HEK293T (cell line): ENCODE data around the gene GATAD2B.

Experiments used
- CTCF ChIA-PET: fragments of 350-600 bp; formaldehyde crosslinking; extraction: SDS; loops from one replicate; lab custom pipeline; 2021; ENCODE audit warnings: antibody characterized with exemption, inconsistent platforms; lab: Yijun Ruan, JAX
- POLR2A ChIA-PET: fragments of 350-600 bp; formaldehyde crosslinking; extraction: SDS; loops from one replicate; lab custom pipeline; 2020; ENCODE audit warnings: antibody characterized with exemption, inconsistent platforms; lab: Yijun Ruan, JAX
- DNase-seq: peaks from one replicate; pipeline ENCODE4 v3.0.0; 2012; ENCODE audit warnings: mixed read lengths; ENCODE audit errors: extremely low spot score
- ARNT ChIP-seq: fragments of 450-650 bp; IDR thresholded peaks from 2 replicates; pipeline ENCODE4 v1.6.1; 2017; ENCODE audit warnings: mild to moderate bottlenecking
- BHLHE40 ChIP-seq: fragments of 450-650 bp; IDR thresholded peaks from 2 replicates; pipeline ENCODE4 v1.6.1; 2016; ENCODE audit warnings: mild to moderate bottlenecking, moderate library complexity, borderline replicate concordance
- CTBP1 ChIP-seq: fragments of 450-650 bp; IDR thresholded peaks from 2 replicates; pipeline ENCODE4 v1.6.1; 2016; ENCODE audit warnings: borderline replicate concordance
- ELF4 ChIP-seq: fragments of 450-650 bp; IDR thresholded peaks from 2 replicates; pipeline ENCODE4 v1.6.1; 2017; ENCODE audit warnings: antibody characterized with exemption
- FOXA1 ChIP-seq: fragments of 450-650 bp; IDR thresholded peaks from 2 replicates; pipeline ENCODE4 v1.6.1; 2016; ENCODE audit warnings: mild to moderate bottlenecking
- FOXK2 ChIP-seq: fragments of 450-650 bp; IDR thresholded peaks from 2 replicates; pipeline ENCODE4 v1.6.1; 2016; ENCODE audit warnings: mild to moderate bottlenecking
- FOXM1 ChIP-seq: fragments of 450-650 bp; IDR thresholded peaks from 2 replicates; pipeline ENCODE4 v1.6.1; 2017; ENCODE audit warnings: mild to moderate bottlenecking, borderline replicate concordance
- HDGF ChIP-seq: fragments of 450-650 bp; IDR thresholded peaks from 2 replicates; pipeline ENCODE4 v1.6.1; 2017; ENCODE audit warnings: antibody characterized with exemption, borderline replicate concordance
- L3MBTL2 ChIP-seq: fragments of 450-650 bp; conservative IDR thresholded peaks from 2 replicates; pipeline ENCODE4 v1.6.1; 2016; ENCODE audit warnings: mild to moderate bottlenecking
- LEF1 ChIP-seq: fragments of 450-650 bp; IDR thresholded peaks from 2 replicates; pipeline ENCODE4 v1.6.1; 2017; ENCODE audit warnings: mild to moderate bottlenecking, borderline replicate concordance
- NFRKB ChIP-seq: fragments of 450-650 bp; IDR thresholded peaks from 2 replicates; pipeline ENCODE4 v1.6.1; 2016; ENCODE audit warnings: mild to moderate bottlenecking, moderate library complexity
- SP1 ChIP-seq: fragments of 450-650 bp; IDR thresholded peaks from 2 replicates; pipeline ENCODE4 v1.6.1; 2017
- SUZ12 ChIP-seq: fragments of 450-650 bp; IDR thresholded peaks from 2 replicates; pipeline ENCODE4 v1.6.1; 2016; ENCODE audit warnings: mild to moderate bottlenecking
- TARDBP ChIP-seq: fragments of 450-650 bp; IDR thresholded peaks from 2 replicates; pipeline ENCODE4 v1.6.1; 2016
- ZNF384 ChIP-seq: fragments of 450-650 bp; IDR thresholded peaks from 2 replicates; pipeline ENCODE4 v1.6.1; 2016
- TF ChIP-seq, protein P1 (sequence below): fragments of 450-650 bp; IDR thresholded peaks from 2 replicates; pipeline ENCODE4 v1.6.1; 2016

GATAD2B gene

DNA sequence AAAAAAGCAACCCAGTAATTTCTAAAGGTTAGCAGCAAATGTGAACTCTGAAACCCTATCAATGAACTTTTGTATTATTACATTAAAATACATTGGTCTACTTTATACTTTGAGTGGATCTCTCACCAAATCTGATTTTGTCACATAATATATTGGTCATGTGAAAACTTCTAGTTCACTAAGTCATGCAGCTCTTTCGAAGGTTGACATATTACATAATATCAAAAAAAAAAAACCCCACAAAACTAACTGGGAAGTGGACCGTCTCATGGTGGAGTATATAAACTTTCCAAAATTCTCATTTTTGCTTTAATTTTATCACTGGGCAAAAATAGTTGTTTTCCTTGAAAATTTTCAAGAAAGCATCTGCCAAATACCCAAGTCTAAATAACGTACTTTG, 50.4 kb downstream of the GATAD2B start:
- no peak for TF ChIP-seq ELF4
- TF ChIP-seq BHLHE40 = no peak
- no peak for TF ChIP-seq FOXK2
- CTCF ChIA-PET = no interaction called here
- POLR2A ChIA-PET = no interaction called here
- no peak for DNase-seq

- POLR2A ChIA-PET = no interaction called here
- CTCF ChIA-PET = no interaction called here
- no peak for TF ChIP-seq SP1
- TF ChIP-seq CTBP1 = no peak
- TF ChIP-seq NFRKB = no peak
- TF ChIP-seq FOXK2 = no peak
- TF ChIP-seq ARNT = no peak
- no peak for TF ChIP-seq ELF4
- TF ChIP-seq, protein P1, sequence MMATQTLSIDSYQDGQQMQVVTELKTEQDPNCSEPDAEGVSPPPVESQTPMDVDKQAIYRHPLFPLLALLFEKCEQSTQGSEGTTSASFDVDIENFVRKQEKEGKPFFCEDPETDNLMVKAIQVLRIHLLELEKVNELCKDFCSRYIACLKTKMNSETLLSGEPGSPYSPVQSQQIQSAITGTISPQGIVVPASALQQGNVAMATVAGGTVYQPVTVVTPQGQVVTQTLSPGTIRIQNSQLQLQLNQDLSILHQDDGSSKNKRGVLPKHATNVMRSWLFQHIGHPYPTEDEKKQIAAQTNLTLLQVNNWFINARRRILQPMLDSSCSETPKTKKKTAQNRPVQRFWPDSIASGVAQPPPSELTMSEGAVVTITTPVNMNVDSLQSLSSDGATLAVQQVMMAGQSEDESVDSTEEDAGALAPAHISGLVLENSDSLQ = no peak
- no peak for TF ChIP-seq LEF1
- TF ChIP-seq BHLHE40 = no peak
- no peak for TF ChIP-seq ZNF384
- no peak for TF ChIP-seq FOXA1
- no peak for TF ChIP-seq HDGF
- TF ChIP-seq TARDBP = no peak
These were observed 53.3 kb downstream of the GATAD2B start for GRCh38 chr1:153869486-153869885.

DNA sequence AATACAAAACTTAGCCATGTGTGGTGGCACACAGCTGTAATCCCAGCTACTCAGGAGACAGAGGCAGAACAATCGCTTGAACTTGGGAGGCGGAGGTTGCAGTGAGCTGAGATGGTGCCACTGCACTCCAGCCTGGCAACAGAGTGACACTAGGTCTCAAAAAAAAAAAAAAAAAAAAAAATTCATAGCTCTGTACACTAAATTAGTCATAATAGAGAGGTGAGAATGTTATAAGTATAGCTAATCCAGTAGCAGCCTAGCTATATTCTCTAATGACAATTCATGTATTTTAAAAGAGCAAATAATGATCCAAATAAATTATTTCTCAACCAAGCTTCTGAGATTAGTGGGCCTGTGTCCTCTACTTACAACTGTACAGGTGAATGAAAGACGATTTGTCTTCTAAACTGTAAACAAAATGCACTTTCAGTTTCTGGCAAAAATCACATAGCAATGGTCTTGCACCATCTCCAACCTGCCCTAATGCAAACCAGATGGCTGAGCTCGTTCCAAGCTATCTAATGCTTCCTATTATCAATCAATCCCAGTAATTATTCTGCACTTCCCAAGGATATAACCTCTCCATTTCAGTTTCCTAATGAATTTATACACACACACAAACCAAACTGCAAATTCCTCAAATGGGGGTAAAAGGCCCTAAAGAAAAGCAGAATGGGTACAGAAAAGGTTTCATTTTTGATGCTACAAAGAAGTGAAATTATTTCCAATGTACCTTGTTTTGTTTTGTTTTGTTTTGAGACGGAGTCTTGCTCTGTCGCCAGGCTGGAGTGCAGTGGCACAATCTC, 56.5 kb downstream of the GATAD2B start:
- TF ChIP-seq BHLHE40 (no peak), HDGF (no peak), SUZ12 (no peak)
- TF ChIP-seq, protein P1 = no peak
- ChIA-PET CTCF (no interaction called here), POLR2A (interaction anchor here (2.3 kb wide), 1 partner anchor 10 kb away, joined by 5 read pairs; no protein-coding TSS in a partner anchor)
- DNase-seq = no peak

More at GRCh38 chr1:153869486-153869885, 53.3 kb downstream of the GATAD2B start:
- DNase-seq = no peak

DNA sequence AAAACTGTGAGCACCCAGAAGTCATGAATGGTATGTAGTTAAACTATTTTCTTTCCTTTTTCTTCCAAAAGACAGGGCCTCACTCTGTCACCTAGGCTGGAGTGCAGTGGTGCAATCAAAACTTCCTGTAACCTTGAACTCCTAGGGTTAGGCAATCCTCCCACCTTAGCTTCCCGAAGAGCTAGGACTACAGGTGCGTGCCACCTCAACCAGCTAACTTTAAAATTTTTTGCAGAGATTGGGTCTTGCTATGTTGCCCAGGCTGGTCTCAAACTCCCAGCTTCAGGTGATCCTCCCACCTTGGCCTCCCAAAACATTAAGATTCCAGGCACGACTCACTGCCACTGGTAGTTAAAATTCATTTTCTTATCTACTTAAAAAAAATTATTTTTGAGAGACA, 62.5 kb downstream of the GATAD2B start:
- ChIA-PET POLR2A (no interaction called here), CTCF (no interaction called here)

GRCh38 chr1:153857505-153857904, 65.3 kb downstream of the GATAD2B start:
- ChIA-PET POLR2A (no interaction called here), CTCF (no interaction called here)
- no peak for DNase-seq
- no peak for TF ChIP-seq SUZ12
- TF ChIP-seq TARDBP = no peak
- no peak for TF ChIP-seq LEF1
- no peak for TF ChIP-seq L3MBTL2
- no peak for TF ChIP-seq ELF4
- TF ChIP-seq ZNF384 = no peak
- no peak for TF ChIP-seq NFRKB
- TF ChIP-seq, protein P1 = no peak
- no peak for TF ChIP-seq BHLHE40
- TF ChIP-seq FOXA1 = no peak
- TF ChIP-seq CTBP1 = no peak
- TF ChIP-seq ARNT = no peak
- TF ChIP-seq HDGF = no peak
- no peak for TF ChIP-seq FOXM1

More for the DNA sequence above, 62.5 kb downstream of the GATAD2B start:
- DNase-seq = no peak
- TF ChIP-seq, protein P1 = no peak
- TF ChIP-seq LEF1 = no peak

GRCh38 chr1:153856763-153857162, 66.0 kb downstream of the GATAD2B start:
- ChIA-PET POLR2A (no interaction called here), CTCF (no interaction called here)
- no peak for TF ChIP-seq ELF4
- TF ChIP-seq L3MBTL2 = no peak
- no peak for TF ChIP-seq FOXM1
- TF ChIP-seq FOXA1 = no peak
- no peak for TF ChIP-seq CTBP1
- no peak for TF ChIP-seq BHLHE40
- TF ChIP-seq SUZ12 = no peak
- no peak for DNase-seq
